ENCODE data around the gene TNFRSF18.
A peak's percentile ranks its signal among the peaks of the same experiment; 100 is the strongest.

The TNFRSF18 gene

GRCh38 chr1:1204425-1204920, 1.9 kb downstream of the TNFRSF18 start:
- no peak for DNase-seq (ENCODE audit: low read depth)
- no peak overlapping the region for H3K4me3 ChIP-seq (ENCODE audit: low read depth, low read length)
- TF ChIP-seq, protein P1, sequence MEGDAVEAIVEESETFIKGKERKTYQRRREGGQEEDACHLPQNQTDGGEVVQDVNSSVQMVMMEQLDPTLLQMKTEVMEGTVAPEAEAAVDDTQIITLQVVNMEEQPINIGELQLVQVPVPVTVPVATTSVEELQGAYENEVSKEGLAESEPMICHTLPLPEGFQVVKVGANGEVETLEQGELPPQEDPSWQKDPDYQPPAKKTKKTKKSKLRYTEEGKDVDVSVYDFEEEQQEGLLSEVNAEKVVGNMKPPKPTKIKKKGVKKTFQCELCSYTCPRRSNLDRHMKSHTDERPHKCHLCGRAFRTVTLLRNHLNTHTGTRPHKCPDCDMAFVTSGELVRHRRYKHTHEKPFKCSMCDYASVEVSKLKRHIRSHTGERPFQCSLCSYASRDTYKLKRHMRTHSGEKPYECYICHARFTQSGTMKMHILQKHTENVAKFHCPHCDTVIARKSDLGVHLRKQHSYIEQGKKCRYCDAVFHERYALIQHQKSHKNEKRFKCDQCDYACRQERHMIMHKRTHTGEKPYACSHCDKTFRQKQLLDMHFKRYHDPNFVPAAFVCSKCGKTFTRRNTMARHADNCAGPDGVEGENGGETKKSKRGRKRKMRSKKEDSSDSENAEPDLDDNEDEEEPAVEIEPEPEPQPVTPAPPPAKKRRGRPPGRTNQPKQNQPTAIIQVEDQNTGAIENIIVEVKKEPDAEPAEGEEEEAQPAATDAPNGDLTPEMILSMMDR (IDR thresholded peaks at IDR 0.05; ENCODE audit: low read depth, low read length, missing control alignments), result no peak

- no peak overlapping the region for H3K4me3 ChIP-seq (ENCODE audit: low read depth, low read length)
- TF ChIP-seq, protein P1 (IDR thresholded peaks at IDR 0.05; ENCODE audit: low read depth, low read length, missing control alignments), result no peak
- DNase-seq (ENCODE audit: low read depth), result no peak
These were observed 2.6 kb downstream of the TNFRSF18 start for GRCh38 chr1:1203561-1204424.

DNA sequence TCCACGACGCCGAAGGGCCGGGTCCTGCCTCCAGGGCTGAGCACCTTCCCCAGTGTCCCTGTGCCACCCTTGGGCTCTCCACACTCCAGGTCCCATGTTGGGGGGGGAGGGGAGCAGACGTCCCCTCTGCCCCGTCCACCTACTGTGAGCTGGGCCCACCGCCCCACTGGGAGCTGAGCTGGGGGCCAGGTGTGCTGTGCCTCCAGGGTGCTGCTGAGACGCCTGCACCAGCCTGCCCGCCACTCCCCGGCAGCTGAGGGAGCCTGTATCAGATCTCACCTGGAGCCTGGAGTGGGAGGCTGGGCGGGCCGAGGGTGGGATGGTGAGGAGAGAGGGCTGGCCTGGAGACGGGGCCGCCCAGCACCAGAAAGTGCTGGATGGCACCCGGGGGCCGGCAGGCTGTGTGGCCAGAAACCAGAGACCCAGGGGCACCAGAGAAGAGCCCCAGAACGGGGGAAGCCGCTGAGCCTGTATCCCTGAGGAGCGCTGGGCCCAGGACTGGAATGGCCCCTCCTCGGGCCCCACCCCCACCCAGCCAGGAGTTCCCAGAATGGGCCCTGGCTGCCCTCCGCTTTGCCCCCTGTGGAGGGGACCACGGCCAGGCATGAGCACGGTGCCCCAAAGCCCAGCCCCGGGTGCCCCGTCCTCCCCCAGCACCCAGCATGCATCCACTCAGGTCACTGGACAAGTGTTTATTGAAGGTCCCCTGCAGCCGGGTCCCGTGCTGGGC, 3.4 kb downstream of the TNFRSF18 start:
- TF ChIP-seq, protein P1 (IDR thresholded peaks at IDR 0.05; ENCODE audit: low read depth, low read length, missing control alignments), result no peak
- H3K4me3 ChIP-seq (ENCODE audit: low read depth, low read length), result no peak overlapping the region
- DNase-seq (ENCODE audit: low read depth), result no peak

DNA sequence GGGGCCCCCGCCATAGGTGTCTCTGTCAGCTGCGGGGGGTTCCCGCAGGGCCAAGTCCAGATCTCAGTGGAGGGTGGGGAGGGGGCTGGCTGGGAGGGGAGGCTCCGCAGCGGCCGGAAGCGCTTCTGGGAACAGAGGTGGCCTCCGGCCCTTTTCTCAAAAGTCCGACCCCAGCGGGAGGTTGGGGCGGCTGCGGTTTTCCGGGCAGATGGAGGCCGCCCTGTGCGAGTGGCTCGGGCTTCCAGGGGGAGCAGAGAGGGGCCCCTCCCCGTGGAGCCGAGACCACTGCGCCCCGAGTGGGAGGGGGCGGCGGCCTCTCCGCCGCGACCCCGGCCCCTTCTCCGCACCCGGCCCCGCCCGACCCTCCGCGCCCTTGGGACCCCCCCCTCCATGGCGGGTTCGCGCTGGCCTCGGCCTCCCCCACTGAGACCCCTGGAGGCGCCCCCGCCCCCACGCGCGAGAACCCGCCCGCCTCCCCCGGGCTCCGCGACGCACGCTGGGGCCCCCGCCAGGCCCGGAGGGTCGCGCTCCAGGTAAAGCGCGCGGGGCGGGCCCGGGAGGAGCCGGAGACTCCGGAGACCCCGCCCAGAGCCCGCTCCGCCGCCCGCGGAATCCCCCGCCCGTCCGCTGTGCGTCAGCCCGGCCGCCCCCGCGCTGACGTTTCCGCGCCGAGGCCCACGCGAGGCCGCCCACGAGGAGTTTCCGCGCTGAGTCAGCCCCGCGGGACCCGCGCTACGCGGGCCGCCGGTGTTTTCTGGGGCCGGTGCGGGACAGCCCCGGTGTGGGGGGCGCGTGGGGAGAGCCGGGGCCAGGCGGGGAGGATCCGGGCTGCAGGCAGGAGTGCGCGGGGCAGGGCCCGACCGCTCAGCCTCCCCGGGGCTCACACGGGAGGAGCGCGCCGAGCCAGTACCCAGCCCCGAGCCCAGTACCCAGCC, 5.2 kb downstream of the TNFRSF18 start:
- peak overlapping the region; percentile 10; the same call in 1 of the 2 replicates for H3K4me3 ChIP-seq (ENCODE audit: low read depth, low read length)
- TF ChIP-seq, protein P1 (IDR thresholded peaks at IDR 0.05; ENCODE audit: low read depth, low read length, missing control alignments), result no peak
- DNase-seq (ENCODE audit: low read depth), result no peak

- no peak overlapping the region; the same call in 1 of the 2 replicates for H3K4me3 ChIP-seq (ENCODE audit: low read depth, low read length)
- no peak for DNase-seq (ENCODE audit: low read depth)
- TF ChIP-seq, protein P1 (IDR thresholded peaks at IDR 0.05; ENCODE audit: low read depth, low read length, missing control alignments), result no peak
These were observed 6.2 kb downstream of the TNFRSF18 start for GRCh38 chr1:1199961-1200875.

All from GM12864 (cell line).